SJSA1 (cell line): ENCODE measurements around the gene METTL5. TPM values are rescaled to one million over a fixed set of nuclear protein-coding genes. Genes with fewer than 3 reads are reported as not detected.

Source experiments
- DNase-seq, 2 experiments: peaks; one replicate each; pipeline ENCODE4 v3.0.0-alpha.2; 2015 to 2020; ENCODE audit warnings: low spot score in 2 of 2, low read depth in 1 of 2
- H3K27ac ChIP-seq: fragments of 250-450 bp; sonication (Bioruptor Pico); 2 replicates; pipeline ENCODE4 v1.5.1; 2020; ENCODE audit warnings: mild to moderate bottlenecking, moderate library complexity
- H3K27me3 ChIP-seq: fragments of 250-450 bp; sonication (Bioruptor Pico); replicated peaks from 2 replicates; pipeline ENCODE4 v1.5.1; 2020; ENCODE audit warnings: mild to moderate bottlenecking, moderate library complexity
- H3K36me3 ChIP-seq: fragments of 250-450 bp; sonication (Bioruptor Pico); 2 replicates; pipeline ENCODE4 v1.5.1; 2020; ENCODE audit warnings: mild to moderate bottlenecking
- H3K4me1 ChIP-seq: fragments of 250-450 bp; sonication (Bioruptor Pico); replicated peaks from 2 replicates; pipeline ENCODE4 v1.6.1; 2021; ENCODE audit warnings: mild to moderate bottlenecking
- H3K4me3 ChIP-seq: fragments of 250-450 bp; sonication (Bioruptor Pico); 2 replicates; pipeline ENCODE4 v1.5.1; 2020; ENCODE audit warnings: mild to moderate bottlenecking
- H3K9me3 ChIP-seq: fragments of 250-450 bp; sonication (Bioruptor Pico); replicated peaks from 2 replicates; pipeline ENCODE4 v1.5.1; 2020; ENCODE audit warnings: mild to moderate bottlenecking
- total RNA-seq: library from RNA; depleted of rRNA; stranded (reverse); fragments of >200 nt; shearing (Covaris generic); gene quantifications from 2 replicates; pipeline ENCODE4 v1.2.3, GENCODE V29; 2014; rRNA removed

The METTL5 gene
- total RNA-seq, 1 experiment from 2014 or later, result 81.2 TPM

DNA sequence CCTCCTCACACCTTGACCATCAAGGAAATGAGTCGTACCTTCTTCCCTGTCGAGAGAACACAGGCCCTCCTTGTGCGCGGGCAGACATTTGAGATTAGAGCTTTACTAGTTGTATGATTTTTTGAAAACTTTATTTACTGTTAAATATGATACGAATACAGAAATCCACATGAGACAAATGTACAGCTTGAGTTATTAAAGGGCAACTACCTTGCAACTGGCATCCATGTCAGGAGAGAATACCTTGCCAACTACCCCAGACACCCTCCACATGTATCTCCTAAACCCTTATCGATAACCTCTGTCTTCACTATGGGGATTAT is 62.8 kb downstream of the METTL5 start:
- DNase-seq, result no peak
- H3K36me3 ChIP-seq, result no peaks in the 10 kb centered on the region
- no peak overlapping the region for H3K4me3 ChIP-seq
- H3K27ac ChIP-seq, result no peak overlapping the region
- no peaks in the 10 kb centered on the region for H3K27me3 ChIP-seq
- H3K4me1 ChIP-seq, result no peaks in the 10 kb centered on the region
- no peaks in the 10 kb centered on the region for H3K9me3 ChIP-seq

Other genes starting within 250 kb of the METTL5 start
- gene PPIG, start 240.6 kb downstream of the METTL5 start, total RNA-seq, result 32.7 and 33.4 TPM in 2 replicates
- gene CFAP210, start 130.5 kb downstream of the METTL5 start, total RNA-seq, result not detected in 2 replicates
- gene PHOSPHO2, start 130.4 kb downstream of the METTL5 start, total RNA-seq, result 1.9 TPM in 2 replicates
- 0.78 and 2.9 TPM in 2 replicates for gene KLHL23, start 91.1 kb downstream of the METTL5 start, total RNA-seq
- 145 and 146 TPM in 2 replicates for gene SSB, start 26.0 kb downstream of the METTL5 start, total RNA-seq
- 25.0 and 29.7 TPM in 2 replicates for gene UBR3, start 2.5 kb upstream of the METTL5 start, total RNA-seq